Ramos (cell line): ENCODE measurements around the gene GOLT1B.

Experiments
- in situ Hi-C: fragments of 300-500 bp; cut with MboI; formaldehyde crosslinking; loops from one replicate; pipeline ENCODE4 v1.14.3; 2022; ENCODE audit warnings: low sequenced_read_pairs; ENCODE audit not compliant: unreplicated experiment

GOLT1B gene

DNA sequence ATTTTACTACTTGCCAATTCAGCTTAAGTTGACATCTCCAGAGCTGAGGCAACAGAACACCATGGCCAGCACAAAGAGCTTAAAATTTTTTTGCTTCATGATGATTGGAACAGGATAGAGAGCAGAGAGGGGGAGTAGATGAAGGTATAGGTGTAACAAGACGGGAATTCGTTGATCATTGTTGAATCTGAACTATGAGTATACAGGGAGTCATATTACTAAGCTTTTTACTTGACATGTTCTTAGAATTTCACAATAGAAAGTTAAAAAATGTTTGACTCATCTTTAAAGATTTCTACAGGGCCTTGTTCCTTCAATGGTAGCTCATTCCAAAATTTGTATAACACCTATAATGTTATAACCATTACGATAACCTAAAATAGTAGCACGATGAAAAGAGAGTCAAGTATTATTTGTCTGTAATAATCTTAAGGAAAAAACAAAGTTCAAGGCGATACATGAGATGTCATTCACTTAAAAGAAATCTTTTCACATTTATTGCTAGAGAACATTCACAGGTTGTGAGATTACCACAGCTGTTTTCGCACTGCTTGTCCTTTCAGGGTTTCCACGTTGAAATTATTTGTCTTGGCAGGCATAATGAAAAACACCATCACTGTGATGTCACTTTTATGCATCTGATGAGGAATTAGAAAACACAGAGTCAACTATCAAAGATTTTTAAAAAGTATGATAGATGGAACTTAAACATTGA lies 58.4 kb downstream of the GOLT1B start:
- in situ Hi-C loops = no loop called here

DNA sequence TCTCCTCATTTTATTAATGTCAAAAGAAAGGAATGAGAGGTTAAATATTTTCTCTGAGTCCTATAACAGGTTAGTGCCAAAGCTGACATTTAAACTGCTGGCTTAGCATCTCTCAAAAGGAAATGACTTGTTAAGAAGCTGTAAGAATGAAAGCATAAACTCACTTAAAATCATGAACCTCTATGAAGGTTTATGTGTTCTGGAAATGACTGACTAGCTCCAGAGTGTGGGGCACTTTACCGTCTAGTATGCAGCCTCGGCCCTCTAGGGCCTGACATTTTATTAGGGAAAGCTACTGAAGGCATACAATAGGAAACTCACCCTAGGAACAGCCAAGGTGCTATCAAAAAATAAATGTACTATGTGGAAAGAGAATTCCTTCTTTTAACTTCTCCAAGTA lies 59.6 kb downstream of the GOLT1B start:
- in situ Hi-C loops = no loop called here

GRCh38 chr12:21562859-21563258 lies 61.3 kb downstream of the GOLT1B start:
- in situ Hi-C loops = no loop called here

DNA sequence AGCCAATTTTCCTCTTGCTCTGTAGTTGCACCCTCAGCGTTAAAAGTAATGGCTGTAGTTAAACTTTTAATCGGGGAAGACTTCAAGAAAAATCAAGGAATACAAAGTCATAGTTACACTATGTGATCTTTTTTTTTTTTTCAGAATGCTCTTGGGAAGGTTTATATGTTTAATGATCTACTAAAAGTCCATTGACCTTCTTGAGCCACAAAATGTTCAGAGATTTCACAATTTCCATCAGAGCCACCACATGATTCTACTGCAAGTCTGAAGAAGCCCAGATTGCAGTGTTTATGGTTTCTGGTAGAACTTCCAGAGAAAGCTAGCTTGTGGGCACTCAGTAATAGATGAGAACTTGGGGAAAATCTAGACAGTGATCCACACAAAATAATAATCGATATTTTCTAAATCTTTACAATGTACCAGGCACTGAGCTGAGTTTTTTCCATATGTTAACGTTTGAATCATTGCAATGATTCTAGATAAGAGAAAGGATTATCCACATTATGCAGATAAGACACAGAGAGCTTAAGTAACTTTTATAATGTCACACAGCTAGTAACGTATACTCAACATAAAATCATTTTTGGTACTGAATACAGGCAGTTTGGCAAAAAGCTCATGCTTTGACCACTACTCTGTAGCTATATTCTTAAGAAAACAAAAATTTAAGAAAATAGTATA lies 64.8 kb downstream of the GOLT1B start:
- in situ Hi-C loops = no loop called here

DNA sequence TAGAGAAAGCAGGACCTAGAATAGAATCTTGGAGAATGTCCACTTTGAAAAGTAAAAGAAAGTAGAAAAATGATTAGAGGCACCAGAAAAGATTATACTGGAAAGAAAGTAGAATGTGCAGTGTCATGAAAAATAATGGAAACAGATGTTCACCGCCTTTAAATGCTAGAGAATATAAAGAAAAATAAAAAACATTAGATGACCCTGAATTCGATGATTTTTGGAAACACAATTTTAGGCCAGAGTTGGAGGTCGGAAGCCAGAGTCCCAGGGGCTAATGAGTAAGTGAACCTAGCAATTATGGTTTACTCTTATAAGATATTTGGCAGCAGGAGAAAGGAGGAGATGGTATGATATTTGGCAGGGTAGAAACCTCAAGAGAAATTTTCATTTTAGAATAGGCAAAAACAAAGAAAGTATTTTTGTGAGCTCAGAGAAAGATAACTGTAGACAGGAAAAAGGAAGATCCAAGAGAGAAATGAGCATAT lies 65.4 kb downstream of the GOLT1B start:
- in situ Hi-C loops = no loop called here
